CMK (cell line): ENCODE results near the gene CTTNBP2.

Source experiments
- DNase-seq: peaks from one replicate; pipeline ENCODE4 v3.0.0-alpha.2; 2010; ENCODE audit warnings: low read depth

CTTNBP2 gene

DNA sequence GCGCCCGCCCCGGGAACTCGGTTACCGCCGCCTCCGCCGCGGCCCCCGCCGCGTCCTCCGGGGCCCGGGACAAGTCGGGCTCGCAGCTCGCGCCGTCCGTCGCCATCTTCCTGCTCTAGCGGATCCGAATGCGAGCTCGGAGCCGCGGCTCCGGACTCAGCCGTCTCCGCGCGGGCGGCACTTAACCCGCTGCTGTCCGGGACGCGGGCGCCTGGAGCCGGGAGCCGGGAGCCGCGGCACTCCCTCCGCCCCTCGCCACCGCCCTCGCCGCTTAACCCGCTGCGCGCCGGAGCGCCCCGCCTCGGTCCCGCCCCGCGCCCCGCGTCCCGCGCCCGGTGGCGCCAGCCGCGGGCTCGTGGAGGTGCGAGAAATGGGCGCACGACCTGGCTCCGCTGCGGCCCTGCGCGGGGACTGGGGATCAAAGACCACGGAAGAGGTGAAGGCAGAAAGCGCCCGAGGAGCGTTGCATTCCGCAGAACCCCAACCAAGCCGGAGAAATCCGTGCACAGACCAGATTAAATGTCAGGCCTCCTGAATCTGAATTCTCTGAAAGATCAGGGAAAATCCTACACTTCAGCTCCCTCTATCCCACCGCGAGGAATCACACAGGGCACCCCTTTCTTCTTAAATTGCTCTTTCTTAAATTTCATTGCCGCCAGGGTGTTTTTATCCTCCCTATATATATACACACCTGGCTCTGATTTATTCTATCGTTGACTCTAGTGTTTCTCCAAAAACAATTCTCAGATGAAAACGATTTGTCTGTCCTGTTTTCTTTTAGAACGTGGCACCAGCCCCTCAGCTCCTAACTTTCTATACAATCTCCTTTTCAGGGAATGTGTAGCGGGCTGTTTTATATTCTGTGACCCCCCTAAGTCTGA lies at the start of gene CTTNBP2:
TSS of gene CTTNBP2 (minus strand) at position 132 of the 881 bp plus-strand sequence. CDS start at position 106, 26 bp downstream.
- no peak for DNase-seq

DNA sequence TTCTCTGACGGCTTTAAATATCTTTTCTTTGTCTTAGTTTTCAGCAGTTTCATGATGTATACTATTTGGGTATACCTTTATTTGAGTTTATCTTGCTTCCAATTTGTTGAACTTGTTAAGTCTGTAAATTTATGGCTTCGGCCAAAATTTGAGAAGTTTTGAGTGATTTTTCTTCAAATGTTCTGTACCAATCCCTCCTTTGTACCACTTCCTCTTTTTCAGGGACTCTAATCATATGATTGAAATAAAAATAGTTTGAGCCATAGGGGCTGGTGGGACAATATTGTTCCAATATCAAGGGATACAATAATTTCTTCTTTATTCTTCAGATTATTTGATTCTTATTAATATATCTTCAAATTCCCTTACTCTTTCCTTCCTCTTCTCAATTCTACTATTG lies 43.1 kb upstream of the CTTNBP2 start:
- DNase-seq = no peak

GRCh38 chr7:117912421-117912820 lies 39.2 kb upstream of the CTTNBP2 start:
- no peak for DNase-seq

- DNase-seq = no peak
These were observed 35.0 kb upstream of the CTTNBP2 start for GRCh38 chr7:117908031-117908795.

- no peak for DNase-seq
These were observed 33.9 kb upstream of the CTTNBP2 start for GRCh38 chr7:117907049-117907640.

GRCh38 chr7:117902314-117902889 lies 29.2 kb upstream of the CTTNBP2 start:
- no peak for DNase-seq

- DNase-seq = no peak
These were observed 28.0 kb upstream of the CTTNBP2 start for GRCh38 chr7:117901089-117901797.

DNA sequence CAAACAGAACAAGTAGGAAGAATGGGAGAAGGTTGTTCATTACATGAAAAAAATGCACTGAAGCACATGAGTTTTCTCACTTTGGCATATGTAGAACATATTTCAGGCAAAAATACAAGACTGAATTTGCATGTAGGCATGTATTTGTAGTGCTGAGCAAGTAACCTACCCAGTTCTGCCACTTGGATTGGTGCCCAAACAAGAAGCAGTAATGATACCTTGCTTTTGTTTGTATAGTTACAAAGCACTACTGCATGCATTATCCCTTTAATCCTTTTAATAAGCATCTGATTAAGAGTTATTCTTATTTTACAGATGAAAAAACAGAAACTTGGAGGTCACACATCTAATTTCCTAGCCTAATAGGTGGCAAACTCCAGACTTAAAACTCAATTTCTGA lies 23.1 kb upstream of the CTTNBP2 start:
- DNase-seq = no peak

DNA sequence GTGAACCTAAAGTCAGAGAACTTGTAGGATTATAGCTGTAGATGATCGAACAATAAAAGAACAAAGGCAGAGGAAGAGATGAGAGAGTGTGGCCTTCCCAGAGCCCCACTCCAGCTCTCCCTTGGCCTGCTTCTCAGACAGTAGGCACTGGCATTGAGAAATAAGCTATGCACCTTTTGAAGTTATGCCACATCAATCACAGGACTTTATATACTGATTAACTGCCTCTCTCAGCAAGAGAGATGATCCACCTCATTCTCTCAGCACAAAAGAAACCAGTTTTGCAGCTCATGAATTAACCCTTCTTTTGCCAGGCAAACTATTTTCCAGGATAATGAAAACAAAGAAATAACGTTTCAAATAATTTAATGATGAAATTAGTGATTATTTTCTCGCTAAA lies 22.0 kb upstream of the CTTNBP2 start:
- DNase-seq = no peak

DNA sequence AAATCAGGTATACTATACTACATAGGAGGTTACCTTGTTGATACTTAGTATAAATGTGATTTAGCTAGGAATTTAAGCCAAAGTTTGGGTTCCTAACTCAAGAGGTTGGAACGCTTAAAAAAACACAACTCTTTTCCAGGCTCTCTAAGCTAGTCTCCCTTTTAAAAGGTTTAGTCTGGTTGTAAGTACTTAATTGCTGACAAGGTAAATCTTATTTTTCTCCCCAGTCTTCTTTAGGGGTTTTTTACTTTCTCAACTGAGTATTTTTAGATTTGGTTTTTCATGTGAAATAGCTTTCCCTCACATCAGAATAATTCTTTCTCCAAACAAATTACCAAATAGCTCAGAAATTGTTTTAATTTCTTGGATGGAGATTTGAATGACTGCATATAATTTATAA lies 20.8 kb upstream of the CTTNBP2 start:
- no peak for DNase-seq

- no peak for DNase-seq
These were observed 19.6 kb upstream of the CTTNBP2 start for GRCh38 chr7:117892821-117893220.

DNA sequence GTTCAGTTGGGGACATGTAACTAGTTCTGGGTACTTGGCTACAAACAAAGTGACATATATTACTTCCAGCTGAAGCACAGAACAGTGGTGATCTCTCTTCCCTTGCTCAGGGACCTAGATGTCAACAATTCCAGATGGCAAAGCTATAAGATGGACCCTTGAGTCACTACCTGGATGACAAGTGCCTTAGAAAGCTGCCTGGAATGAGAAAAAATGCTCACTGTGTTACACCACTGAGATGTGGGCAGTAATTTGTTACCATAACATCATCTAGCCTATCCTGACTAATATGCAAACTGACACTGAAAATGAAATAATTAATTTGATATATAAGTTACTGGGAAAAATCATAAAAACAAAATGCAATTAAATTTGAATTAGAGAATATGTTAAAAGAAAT lies 16.4 kb upstream of the CTTNBP2 start:
- no peak for DNase-seq

- DNase-seq = no peak
These were observed 15.4 kb upstream of the CTTNBP2 start for GRCh38 chr7:117888627-117889026.

DNA sequence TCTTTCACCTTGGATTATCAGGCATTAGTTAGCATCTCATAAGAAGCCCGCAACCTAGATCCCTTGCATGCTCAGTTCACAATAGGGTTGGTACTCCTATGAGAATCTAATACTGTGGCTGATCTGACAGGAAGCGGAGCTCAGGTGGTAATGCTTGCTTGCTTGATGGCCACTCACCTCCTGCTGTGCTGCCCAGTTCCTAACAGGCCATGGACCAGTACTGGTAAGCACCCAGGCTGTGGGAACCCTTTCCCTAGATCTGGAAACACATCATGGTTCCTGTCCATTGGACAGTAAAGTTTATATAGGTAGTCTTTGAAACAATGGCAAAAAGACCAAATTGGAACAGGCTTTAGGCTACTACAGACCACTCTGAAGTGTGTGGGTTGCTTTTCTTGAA lies 9.4 kb upstream of the CTTNBP2 start:
- DNase-seq = no peak

DNA sequence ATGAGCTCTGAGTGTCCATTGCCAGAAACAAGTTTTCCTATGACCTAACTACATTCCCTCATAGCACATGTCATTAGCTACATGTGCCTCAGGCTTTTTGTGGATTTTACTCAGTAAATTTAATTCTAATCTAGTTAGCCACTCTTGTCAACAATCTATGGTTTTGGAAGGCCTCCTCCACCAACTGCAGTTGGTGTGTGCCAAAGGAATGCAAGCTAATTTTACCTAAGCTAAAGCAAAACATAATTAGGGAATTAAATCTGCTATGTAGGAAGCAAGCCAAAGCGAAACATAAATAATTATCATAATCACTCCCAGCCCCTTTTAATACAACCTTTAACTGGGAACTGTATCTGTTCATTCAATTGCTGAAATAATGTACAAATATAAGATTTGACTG lies 3.5 kb upstream of the CTTNBP2 start:
- no peak for DNase-seq

DNA sequence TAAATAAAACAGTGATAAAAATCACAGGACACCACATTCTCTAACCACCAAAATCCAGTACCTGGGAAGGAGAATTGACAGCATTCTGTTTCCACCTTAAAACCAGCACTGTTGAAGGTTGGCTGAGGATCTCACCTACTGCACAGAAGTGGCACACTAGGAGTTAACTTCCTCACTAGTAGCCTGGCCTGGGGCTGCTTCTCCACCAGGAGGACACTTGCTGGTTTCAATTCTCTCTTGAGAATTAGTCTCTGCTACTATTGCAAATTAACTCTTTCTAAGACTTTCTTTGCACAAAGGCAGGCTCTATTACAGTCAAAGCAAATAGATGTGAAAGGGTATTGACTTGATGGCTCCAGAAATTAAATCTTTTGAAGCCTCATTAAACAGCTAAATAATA lies 2.3 kb upstream of the CTTNBP2 start:
- DNase-seq = no peak

DNA sequence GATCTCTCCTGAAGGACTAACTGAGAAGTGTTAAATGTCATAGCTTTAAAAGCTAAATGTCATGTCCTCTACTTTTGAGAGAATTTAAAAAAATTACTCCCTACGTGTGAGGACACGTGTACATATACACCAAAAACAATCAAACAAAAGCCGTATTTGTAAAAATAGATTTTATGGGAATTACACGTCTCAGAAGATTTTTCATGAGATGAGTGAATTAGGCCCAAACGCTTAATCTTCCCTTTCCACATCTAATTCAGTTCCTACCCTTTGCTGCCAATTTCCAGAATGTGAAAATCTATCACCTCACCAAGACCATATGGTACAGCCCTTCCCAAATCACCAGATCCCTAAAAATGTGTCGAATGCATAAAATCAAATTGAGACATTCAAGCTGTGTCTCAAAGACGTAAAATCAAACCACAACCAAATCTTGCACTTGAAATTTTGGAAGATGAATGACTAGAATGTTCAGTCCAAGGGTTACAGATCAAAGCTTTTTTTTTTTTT lies 1.0 kb upstream of the CTTNBP2 start:
- no peak for DNase-seq

- DNase-seq = no peak
These were observed 506 bp downstream of the CTTNBP2 start for GRCh38 chr7:117872561-117873309.

DNA sequence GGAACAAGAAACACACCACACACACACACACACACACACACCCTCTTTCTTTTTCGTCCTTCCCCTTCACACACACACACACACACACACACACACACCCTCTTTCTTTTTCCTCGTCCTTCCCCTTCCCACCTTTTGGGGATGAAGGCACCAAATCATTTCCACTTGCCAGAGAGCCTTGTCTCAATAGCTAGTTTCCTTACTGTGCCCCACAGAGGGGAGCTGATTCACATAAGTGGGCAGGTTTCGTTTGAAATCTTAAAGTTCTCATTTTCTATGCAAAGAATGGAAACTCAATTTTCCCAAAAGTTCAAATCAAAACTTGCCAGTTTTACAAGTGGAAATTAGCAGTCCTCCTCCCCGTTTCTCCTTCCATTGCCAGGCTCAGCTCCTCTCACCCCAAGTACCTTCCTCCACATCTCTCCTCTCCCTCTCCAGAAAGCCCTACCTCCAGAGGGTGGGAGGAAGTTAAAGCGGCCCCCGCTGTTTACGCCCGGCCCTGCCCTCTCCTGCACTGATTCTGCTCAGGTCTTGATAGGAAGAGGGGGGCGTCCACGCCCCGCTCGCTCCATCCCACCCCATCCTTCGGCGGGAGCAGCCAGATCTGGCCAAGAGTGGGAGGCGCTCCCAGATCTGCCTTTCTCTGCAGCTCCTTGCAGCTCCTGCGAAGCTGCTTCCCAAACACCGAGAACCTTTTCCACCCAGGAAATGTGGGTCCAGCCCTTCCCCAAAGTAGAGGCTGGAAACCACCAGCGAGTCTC lies 1.3 kb downstream of the CTTNBP2 start:
- no peak for DNase-seq

DNA sequence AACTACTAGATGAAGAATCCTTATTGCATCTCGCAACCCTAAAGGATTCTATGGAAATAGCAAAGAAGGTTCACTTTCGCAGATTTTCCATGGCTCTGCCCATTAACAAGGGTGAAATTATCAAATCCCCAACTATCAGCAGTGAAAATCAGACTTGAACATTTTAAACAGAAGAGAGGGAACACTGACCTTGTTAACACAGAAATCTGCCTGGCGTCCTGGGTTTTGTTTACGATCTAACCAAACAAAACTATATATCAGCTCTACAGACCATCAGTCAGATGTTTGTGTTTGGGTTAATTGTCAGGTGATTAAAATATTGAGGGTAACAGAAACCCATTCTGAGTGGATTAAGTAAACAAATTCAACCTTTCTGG lies 1.9 kb downstream of the CTTNBP2 start:
- DNase-seq = no peak
